ENCODE results near the gene COL5A1. TPM values are rescaled to one million over a fixed set of nuclear protein-coding genes. Genes with fewer than 3 reads are reported as not detected.

The COL5A1 gene
- total and polyA plus RNA-seq, 2 experiments from 2014 or later: 2.5 to 13.1 TPM

- TF ChIP-seq CTCF (conservative IDR thresholded peaks at IDR 0.05; ENCODE audit: low read depth in 2 of 2) (no peak), POLR2AphosphoS5 (IDR thresholded peaks at IDR 0.05; ENCODE audit: low read depth) (no peak), EZH2phosphoT487 (IDR thresholded peaks at IDR 0.05; ENCODE audit: unreplicated experiment) (no peak), ZNF462 (CRISPR knock-in tag; IDR thresholded peaks at IDR 0.05) (no peak), CREB1 (CRISPR knock-in tag; IDR thresholded peaks at IDR 0.05; ENCODE audit: low read depth) (no peak), ETS1 (IDR thresholded peaks at IDR 0.05) (no peak)
Observed at GRCh38 chr9:134686896-134687295, 45.3 kb downstream of the COL5A1 start (continued).

GRCh38 chr9:134687556-134687955 is 46.0 kb downstream of the COL5A1 start:
- no peaks in the 10 kb centered on the region for H3K27me3 ChIP-seq (ENCODE audit: insufficient read depth)
- Mint-ChIP-seq H3K9me3 (peaks cover 3% of the 10 kb centered on the region; the same call in 1 of the 3 replicates), H3K27me3 (ENCODE audit: insufficient read depth, low read depth, poor library complexity) (peaks cover 11% of the 10 kb centered on the region), H3K36me3 (ENCODE audit: low read depth) (no peaks in the 10 kb centered on the region), H3K4me3 (no peak overlapping the region), H3K27ac (no peak overlapping the region), H3K4me1 (peaks cover 2% of the 10 kb centered on the region; the same call in 1 of the 3 replicates)
- DNase-seq (ENCODE audit: low spot score) (no peak), ATAC-seq (no peak)
- no peaks in the 10 kb centered on the region for H3F3A ChIP-seq (replicated peaks; ENCODE audit: low read depth)
- H3K27ac ChIP-seq (ENCODE audit: low read depth): no peak overlapping the region
- H3K79me2 ChIP-seq (replicated peaks; ENCODE audit: insufficient read depth): no peaks in the 10 kb centered on the region
- H4K20me1 ChIP-seq (replicated peaks; ENCODE audit: insufficient read depth): no peaks in the 10 kb centered on the region
- peaks cover 8% of the 10 kb centered on the region; the same call in 1 of the 2 replicates for H3K9me2 ChIP-seq (ENCODE audit: insufficient read depth)
- H3K4me2 ChIP-seq: no peak overlapping the region
- no peak overlapping the region for H3K4me3 ChIP-seq
- no peaks in the 10 kb centered on the region for H3K4me1 ChIP-seq (ENCODE audit: insufficient read depth)
- H2AFZ ChIP-seq: no peak overlapping the region
- no peaks in the 10 kb centered on the region for H3K36me3 ChIP-seq (ENCODE audit: insufficient read depth)
- TF ChIP-seq ZNF331 (CRISPR knock-in tag; IDR thresholded peaks at IDR 0.05; ENCODE audit: low read depth) (no peak), ZNF462 (CRISPR knock-in tag; IDR thresholded peaks at IDR 0.05) (no peak)

All from GM23338 (cell line).